Naive B cell (primary cell): Measurements from ENCODE around the gene GUCA1C. TPM values are rescaled to one million over a fixed set of nuclear protein-coding genes. Genes with fewer than 3 reads are reported as not detected.

ENCODE experiments used
- ATAC-seq, 2 donors: fragments of 150-1000 bp; cut with Tn5 transposase; 2 replicates each; pipeline ENCODE4 v1.10.0; 2021; ENCODE audit warnings: low read depth in 2 of 2, mild to moderate bottlenecking in 2 of 2, moderate library complexity in 2 of 2
- DNase-seq: peaks from one replicate; pipeline ENCODE4 v3.0.0; 2022
- H3K27ac Mint-ChIP-seq, 6 donors: one replicate each; pipeline ENCODE4 v1.8.0; 2020 to 2022; ENCODE audit warnings: mild to moderate bottlenecking in 6 of 6, mixed read lengths in 6 of 6, moderate library complexity in 5 of 6, inconsistent platforms in 2 of 6
- H3K27me3 Mint-ChIP-seq, 3 donors: one replicate each; pipeline ENCODE4 v1.8.0; 2021 to 2022; ENCODE audit warnings: mixed read lengths in 3 of 3, mild to moderate bottlenecking in 1 of 3
- H3K36me3 Mint-ChIP-seq, 2 donors: one replicate each; pipeline ENCODE4 v1.8.0; 2020 to 2022; ENCODE audit warnings: mixed read lengths in 2 of 2, inconsistent platforms in 1 of 2, mild to moderate bottlenecking in 1 of 2
- H3K4me1 Mint-ChIP-seq, 3 donors: one replicate each; pipeline ENCODE4 v1.8.0; 2020 to 2022; ENCODE audit warnings: mixed read lengths in 3 of 3, inconsistent platforms in 1 of 3, mild to moderate bottlenecking in 1 of 3, moderate library complexity in 1 of 3
- H3K4me3 Mint-ChIP-seq, 8 donors: one replicate each; pipeline ENCODE4 v1.8.0; 2020 to 2022; ENCODE audit warnings: mild to moderate bottlenecking in 8 of 8, mixed read lengths in 8 of 8, moderate library complexity in 8 of 8, inconsistent platforms in 2 of 8
- H3K9me3 Mint-ChIP-seq, 7 donors: one replicate each; pipeline ENCODE4 v1.8.0; 2020 to 2022; ENCODE audit warnings: mixed read lengths in 7 of 7, mild to moderate bottlenecking in 5 of 7, inconsistent platforms in 2 of 7, moderate library complexity in 1 of 7
- polyA plus RNA-seq, 6 donors: library from polyadenylated mRNA; unstranded; fragments of 300-500 nt; fragmentation: Illumina TruSeq; gene quantifications; one replicate each; pipeline ENCODE4 v1.2.3, GENCODE V29; 2021; ENCODE audit warnings: low read depth in 6 of 6

The GUCA1C gene, protein sequence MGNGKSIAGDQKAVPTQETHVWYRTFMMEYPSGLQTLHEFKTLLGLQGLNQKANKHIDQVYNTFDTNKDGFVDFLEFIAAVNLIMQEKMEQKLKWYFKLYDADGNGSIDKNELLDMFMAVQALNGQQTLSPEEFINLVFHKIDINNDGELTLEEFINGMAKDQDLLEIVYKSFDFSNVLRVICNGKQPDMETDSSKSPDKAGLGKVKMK
- polyA plus RNA-seq = not detected

DNA sequence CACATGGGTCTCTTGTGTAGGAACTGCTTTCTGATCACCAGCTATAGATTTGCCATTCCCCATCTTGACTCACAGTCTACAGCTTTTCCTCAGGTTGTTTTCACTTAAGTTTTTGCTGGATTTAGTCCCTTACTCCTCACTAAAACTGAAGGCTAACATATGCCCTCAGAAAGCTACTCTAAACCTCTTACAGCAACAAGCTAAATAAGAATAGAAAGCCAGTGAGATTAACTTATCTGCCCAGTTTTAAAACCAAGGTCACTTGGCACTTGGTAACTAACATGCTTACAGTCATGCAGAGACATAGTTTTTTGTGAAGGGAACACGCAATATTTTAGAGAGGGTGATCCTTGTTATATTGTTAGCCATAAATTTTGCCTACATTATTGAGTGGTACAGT is at the start of gene GUCA1C:
Gene GUCA1C (minus strand): TSS at position 180 of the 400 bp plus-strand sequence. CDS start 117 bp downstream, at position 63.
- peaks cover 0 to 3% (median 0%) of the 10 kb centered on the region in 7 donors for H3K9me3 Mint-ChIP-seq
- ATAC-seq = no peak
- no peaks in the 10 kb centered on the region for H3K36me3 Mint-ChIP-seq
- H3K4me1 Mint-ChIP-seq = no peaks in the 10 kb centered on the region
- peak within 1 kb of the TSS in 1 of 6 donors; percentile 54 for H3K27ac Mint-ChIP-seq
- DNase-seq = no peak
- peaks cover 16 to 26% (median 21%) of the 10 kb centered on the region in 3 donors for H3K27me3 Mint-ChIP-seq
- H3K4me3 Mint-ChIP-seq = no peak within 1 kb of the TSS

DNA sequence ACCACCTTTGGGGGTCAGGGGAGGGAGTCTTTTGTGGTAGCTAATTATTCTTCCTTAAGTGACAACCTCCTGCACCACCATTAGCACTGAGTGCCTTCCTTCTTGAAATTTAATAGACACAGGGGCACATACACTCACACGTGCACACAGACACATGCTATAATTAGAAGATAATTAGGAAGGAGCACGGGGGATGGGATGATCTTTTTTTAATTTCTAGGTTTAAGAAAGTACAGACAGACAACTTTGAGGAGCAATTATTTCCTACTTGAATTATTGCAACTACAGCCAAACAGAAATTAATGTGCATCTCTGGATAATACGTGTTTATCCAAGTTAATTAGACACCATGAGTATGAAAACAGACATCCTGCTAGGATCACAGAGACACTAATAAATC is 44.8 kb upstream of the GUCA1C start:
- H3K27ac Mint-ChIP-seq = no peak overlapping the region
- no peaks in the 10 kb centered on the region for H3K9me3 Mint-ChIP-seq
- H3K4me1 Mint-ChIP-seq = no peaks in the 10 kb centered on the region
- ATAC-seq = no peak
- DNase-seq = no peak
- no peak overlapping the region for H3K4me3 Mint-ChIP-seq
- peaks cover 0 to 10% (median 6%) of the 10 kb centered on the region in 3 donors for H3K27me3 Mint-ChIP-seq
- H3K36me3 Mint-ChIP-seq = no peaks in the 10 kb centered on the region

DNA sequence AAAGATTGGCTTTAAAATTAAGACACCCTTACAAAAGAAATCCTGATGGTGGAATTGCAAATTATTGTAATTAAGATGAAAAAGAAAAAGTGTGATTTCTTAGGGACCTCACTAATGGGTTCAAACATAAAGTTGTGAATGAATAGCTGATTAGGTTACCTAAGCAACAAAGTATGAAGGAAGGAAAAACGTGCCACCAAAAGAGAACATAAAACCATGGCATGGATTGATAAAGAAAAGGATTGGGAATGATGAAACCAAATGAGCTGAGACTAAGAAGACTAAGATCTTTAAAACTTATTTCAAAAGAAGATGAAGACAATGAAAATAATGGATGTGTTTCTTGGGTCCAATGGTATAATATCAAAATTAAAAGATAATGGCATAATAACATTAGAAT is 32.2 kb upstream of the GUCA1C start:
- Mint-ChIP-seq H3K36me3 (no peaks in the 10 kb centered on the region), H3K4me1 (no peaks in the 10 kb centered on the region), H3K27me3 (peaks cover 0 to 14% (median 10%) of the 10 kb centered on the region in 3 donors), H3K27ac (no peak overlapping the region), H3K9me3 (peaks cover 0 to 2% (median 0%) of the 10 kb centered on the region in 7 donors), H3K4me3 (no peak overlapping the region)
- ATAC-seq = no peak
- no peak for DNase-seq

DNA sequence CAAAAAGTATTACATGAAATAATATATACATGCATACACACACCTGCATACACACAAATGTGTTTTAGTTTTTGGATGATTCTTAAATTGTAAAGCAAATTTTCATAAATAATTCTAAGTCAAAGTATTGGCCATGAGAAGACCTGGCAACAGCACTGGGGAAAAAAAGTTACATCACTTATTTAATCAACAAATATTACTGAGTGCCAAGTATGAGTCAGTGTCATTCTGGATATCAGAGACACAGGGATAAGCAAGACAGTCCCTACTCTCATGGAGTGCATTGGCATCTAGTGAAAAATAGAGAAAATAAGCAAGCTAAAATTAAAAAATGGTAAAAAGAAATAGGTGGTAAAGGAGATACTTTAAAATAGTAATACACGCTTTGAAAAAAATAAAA is 29.4 kb upstream of the GUCA1C start:
- ATAC-seq (no peak), DNase-seq (no peak)
- H3K9me3 Mint-ChIP-seq = no peaks in the 10 kb centered on the region
- peaks cover 0 to 10% (median 10%) of the 10 kb centered on the region in 3 donors for H3K27me3 Mint-ChIP-seq
- H3K4me3 Mint-ChIP-seq = no peak overlapping the region
- no peaks in the 10 kb centered on the region for H3K36me3 Mint-ChIP-seq
- H3K27ac Mint-ChIP-seq = no peak overlapping the region
- no peaks in the 10 kb centered on the region for H3K4me1 Mint-ChIP-seq

DNA sequence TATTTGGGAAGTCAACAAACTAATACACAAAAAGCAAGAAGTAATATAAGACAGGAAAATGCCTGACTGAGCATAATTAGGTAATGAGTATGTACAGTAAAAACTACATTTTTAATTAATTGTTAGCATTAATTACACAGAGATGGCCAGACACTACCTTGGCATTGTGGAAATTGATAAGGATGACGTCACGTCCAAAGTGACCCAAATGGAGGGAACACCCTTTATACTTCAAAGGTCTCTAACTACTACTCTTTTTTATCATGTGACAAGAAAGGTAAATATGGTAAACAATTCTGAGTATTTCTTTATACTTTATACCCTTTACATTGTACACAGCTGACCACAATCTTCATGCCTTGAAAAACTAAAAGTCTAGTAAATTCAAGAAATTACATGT is 22.4 kb upstream of the GUCA1C start:
- Mint-ChIP-seq H3K36me3 (no peaks in the 10 kb centered on the region), H3K4me1 (peaks cover 0 to 6% (median 5%) of the 10 kb centered on the region in 3 donors), H3K27me3 (peaks cover 0 to 15% (median 0%) of the 10 kb centered on the region in 3 donors)

DNA sequence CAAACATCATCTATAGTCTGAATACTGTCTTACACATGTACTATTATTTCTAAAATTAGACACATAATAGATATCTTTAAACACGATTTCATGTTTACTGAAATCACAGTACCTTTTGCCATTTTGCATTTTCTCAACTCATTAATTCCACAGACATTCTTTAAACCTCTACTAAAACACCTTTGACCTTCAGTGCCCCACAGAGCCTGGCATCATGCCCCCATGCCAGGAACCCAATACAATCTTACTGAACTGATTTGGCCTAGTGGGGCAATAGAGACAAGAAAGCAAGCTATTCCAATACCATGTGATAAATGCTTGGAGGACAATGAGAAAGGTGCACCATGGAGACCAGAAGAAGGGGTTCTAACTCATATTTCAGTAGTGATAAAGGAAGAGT is 19.3 kb upstream of the GUCA1C start:
- Mint-ChIP-seq H3K36me3 (no peaks in the 10 kb centered on the region), H3K27me3 (peaks cover 0 to 15% (median 0%) of the 10 kb centered on the region in 3 donors), H3K27ac (no peak overlapping the region), H3K4me3 (no peak overlapping the region), H3K4me1 (peaks cover 0 to 9% (median 9%) of the 10 kb centered on the region in 3 donors), H3K9me3 (no peaks in the 10 kb centered on the region)
- no peak for ATAC-seq
- no peak for DNase-seq

More for the DNA sequence above, 22.4 kb upstream of the GUCA1C start:
- ATAC-seq (no peak), DNase-seq (no peak)
- H3K9me3 Mint-ChIP-seq = no peaks in the 10 kb centered on the region
- H3K27ac Mint-ChIP-seq = no peak overlapping the region
- H3K4me3 Mint-ChIP-seq = no peak overlapping the region

DNA sequence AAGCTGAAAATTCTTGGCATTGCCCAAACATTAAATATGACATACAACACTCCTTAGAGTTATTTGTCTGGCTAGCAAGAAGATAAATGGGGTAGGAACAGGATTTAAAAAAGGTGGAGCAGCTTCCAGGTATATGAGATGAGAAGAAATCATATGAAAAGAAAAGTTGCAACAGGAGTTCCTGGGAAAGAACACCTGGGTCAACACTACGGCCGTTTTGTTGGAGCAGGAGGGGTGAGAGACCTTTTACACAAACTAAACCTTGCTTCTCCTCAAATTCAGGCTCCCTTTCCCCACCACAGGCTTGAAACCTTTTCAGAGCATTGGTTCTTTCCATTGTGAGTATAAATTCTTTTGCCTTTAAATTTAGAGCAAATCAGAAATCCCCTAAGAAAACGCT is 18.8 kb upstream of the GUCA1C start:
- Mint-ChIP-seq H3K27ac (no peak overlapping the region), H3K4me1 (peaks cover 0 to 9% (median 9%) of the 10 kb centered on the region in 3 donors), H3K4me3 (no peak overlapping the region), H3K9me3 (no peaks in the 10 kb centered on the region), H3K27me3 (peaks cover 0 to 15% (median 0%) of the 10 kb centered on the region in 3 donors), H3K36me3 (no peaks in the 10 kb centered on the region)
- ATAC-seq (no peak), DNase-seq (no peak)

DNA sequence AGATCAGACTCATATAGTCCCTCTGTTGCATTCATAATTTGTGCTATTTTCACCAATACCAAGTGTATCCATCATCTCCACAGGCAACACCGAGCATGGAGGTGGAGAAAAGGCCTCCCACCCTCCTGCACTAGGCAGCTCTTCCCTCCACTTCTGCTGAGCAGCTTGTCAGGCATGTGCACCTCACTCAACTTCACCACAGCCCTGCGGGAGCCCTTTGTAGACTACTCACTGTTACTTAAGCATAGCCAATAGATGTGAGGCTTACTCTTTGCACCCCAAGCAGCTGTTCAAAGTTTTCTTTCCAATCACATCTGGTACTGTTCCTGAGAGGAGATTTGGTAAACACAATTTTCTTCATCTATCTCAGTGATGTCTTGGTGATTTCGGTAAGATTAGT is 16.9 kb upstream of the GUCA1C start:
- DNase-seq = no peak

DNA sequence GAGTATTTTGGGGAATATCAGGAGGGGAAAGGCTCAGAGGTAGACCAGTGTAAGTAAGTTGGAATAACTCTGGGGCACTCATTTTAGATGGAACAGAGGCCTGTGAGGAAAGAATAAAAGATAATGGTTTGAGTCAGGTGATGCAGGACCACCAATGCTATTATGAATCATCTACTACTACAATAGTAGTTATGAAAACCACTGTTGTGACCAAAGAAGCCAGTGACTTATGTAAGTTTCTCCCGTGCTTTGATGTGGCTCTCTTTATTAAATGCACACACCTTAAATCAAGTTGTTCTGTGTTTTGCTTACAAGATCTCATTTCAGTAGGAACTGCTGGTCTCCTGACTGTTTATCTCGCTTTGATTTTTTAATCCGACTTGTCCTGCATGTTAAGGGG is 13.1 kb upstream of the GUCA1C start:
- ATAC-seq (no peak), DNase-seq (no peak)
- Mint-ChIP-seq H3K4me1 (peaks cover 0 to 9% (median 9%) of the 10 kb centered on the region in 3 donors), H3K36me3 (no peaks in the 10 kb centered on the region), H3K4me3 (no peak overlapping the region), H3K9me3 (no peaks in the 10 kb centered on the region), H3K27me3 (no peaks in the 10 kb centered on the region), H3K27ac (peak overlapping the region in 1 of 6 donors; percentile 89)

More for the DNA sequence above, 16.9 kb upstream of the GUCA1C start:
- Mint-ChIP-seq H3K4me1 (peaks cover 0 to 9% (median 9%) of the 10 kb centered on the region in 3 donors), H3K27me3 (peaks cover 0 to 15% (median 0%) of the 10 kb centered on the region in 3 donors), H3K9me3 (no peaks in the 10 kb centered on the region), H3K4me3 (no peak overlapping the region), H3K36me3 (no peaks in the 10 kb centered on the region), H3K27ac (no peak overlapping the region)
- no peak for ATAC-seq

DNA sequence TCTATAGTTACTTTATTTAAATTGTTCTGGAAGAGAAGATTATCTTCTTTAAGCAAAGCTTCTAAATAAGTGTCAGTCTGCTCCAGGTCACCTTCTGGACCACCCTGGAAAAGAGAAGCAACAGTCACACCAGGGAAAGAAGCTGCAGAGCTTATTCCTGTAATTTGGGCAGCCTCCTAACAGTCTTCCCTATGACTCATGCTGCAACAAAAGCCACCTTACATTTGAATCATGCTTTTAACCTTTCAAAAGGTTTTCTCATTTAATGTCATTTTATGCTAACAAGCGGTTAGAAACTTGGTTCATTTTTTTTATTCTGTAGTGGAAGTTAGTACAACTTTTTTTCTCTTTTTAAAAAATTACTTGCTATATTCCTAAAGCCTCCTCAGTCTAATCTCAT is 5.3 kb upstream of the GUCA1C start:
- ATAC-seq (no peak), DNase-seq (no peak)
- Mint-ChIP-seq H3K36me3 (no peaks in the 10 kb centered on the region), H3K27me3 (peaks cover 0 to 10% (median 8%) of the 10 kb centered on the region in 3 donors), H3K4me1 (no peaks in the 10 kb centered on the region), H3K9me3 (peaks cover 0 to 3% (median 0%) of the 10 kb centered on the region in 7 donors), H3K27ac (no peak overlapping the region), H3K4me3 (no peak overlapping the region)

DNA sequence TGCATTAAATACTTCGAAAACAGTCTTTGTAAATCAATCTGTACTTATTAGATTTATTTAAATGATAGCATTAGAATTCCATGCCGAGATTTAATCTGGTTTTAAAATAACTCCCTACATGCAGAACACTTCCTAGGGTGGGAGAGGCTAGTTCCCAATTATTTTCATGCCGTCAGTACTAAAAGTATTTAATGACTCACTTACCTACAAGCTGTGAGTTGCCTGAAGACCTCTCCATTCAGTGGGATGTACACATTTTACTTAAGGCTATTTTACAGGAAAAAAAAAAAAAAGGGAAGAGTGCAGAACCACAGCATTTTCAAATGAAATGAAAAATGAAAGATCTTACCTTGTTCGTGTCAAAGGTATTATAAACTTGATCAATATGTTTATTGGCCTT is 469 bp downstream of the GUCA1C start:
- no peak overlapping the region for H3K4me3 Mint-ChIP-seq
- H3K27ac Mint-ChIP-seq = no peak overlapping the region
- no peaks in the 10 kb centered on the region for H3K4me1 Mint-ChIP-seq
- H3K27me3 Mint-ChIP-seq = peaks cover 16 to 29% (median 21%) of the 10 kb centered on the region in 3 donors
- DNase-seq (no peak), ATAC-seq (no peak)
- H3K9me3 Mint-ChIP-seq = peaks cover 0 to 3% (median 0%) of the 10 kb centered on the region in 7 donors
- no peaks in the 10 kb centered on the region for H3K36me3 Mint-ChIP-seq

DNA sequence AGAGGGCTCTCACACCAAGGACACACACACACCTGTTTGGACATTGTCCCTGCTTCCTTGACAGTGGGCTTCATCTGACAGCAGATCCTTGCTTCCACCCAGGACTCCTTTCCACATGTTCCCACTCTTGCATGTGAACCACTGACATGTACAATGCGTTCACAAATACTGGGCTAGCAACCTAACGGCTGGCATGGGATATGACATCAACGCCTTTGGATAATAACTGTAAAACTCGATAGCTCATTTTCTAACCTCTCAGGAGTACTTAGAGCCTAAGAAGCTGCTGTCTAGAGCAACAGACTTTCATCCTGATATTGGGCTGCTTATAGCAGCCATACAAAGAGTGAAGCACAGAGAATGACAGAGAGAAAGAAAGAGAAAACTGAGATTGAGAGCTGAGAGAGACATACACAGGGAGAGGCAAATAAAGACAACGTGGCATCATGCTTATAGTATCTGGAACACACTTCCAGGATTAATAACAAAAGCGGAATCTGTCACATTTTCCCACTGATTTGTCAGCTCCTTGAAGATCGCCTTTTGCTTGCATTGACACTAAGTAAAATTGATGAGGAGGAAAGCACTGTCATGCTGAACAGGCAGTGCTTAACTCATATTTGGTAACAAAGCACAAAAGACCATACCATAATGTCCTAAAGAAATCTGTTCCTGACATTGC is 1.7 kb downstream of the GUCA1C start:
- H3K9me3 Mint-ChIP-seq = peaks cover 0 to 3% (median 0%) of the 10 kb centered on the region in 7 donors
- ATAC-seq = no peak
- H3K36me3 Mint-ChIP-seq = no peaks in the 10 kb centered on the region
- peak overlapping the region in 1 of 6 donors; percentile 29 for H3K27ac Mint-ChIP-seq
- H3K4me3 Mint-ChIP-seq = no peak overlapping the region
- no peaks in the 10 kb centered on the region for H3K4me1 Mint-ChIP-seq
- no peak for DNase-seq
- peaks cover 16 to 29% (median 21%) of the 10 kb centered on the region in 3 donors for H3K27me3 Mint-ChIP-seq

DNA sequence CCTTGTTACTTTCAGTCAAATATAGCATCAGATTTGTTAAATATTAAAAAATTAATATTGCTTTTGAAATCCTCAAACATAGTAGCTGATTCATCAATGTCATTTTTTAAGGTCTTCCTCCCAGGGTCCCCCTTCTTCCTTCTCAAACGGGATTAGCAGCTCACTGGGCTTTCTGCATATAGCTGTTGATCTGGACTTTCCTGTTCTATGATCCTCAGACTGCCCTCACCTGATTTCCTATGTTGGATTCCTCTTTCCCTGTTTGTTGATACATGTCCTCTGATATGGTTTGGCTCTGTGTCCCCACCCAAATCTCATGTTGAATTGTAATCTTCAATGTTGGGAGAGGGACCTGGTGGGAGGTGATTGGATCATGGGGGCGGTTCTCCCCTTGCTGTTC is 5.8 kb downstream of the GUCA1C start:
- Mint-ChIP-seq H3K27me3 (peaks cover 13 to 27% (median 22%) of the 10 kb centered on the region in 3 donors), H3K4me3 (no peak overlapping the region), H3K4me1 (no peaks in the 10 kb centered on the region), H3K36me3 (no peaks in the 10 kb centered on the region), H3K27ac (no peak overlapping the region), H3K9me3 (no peaks in the 10 kb centered on the region)
- DNase-seq (no peak), ATAC-seq (no peak)
